T-helper 1 cell (primary cell): Measurements from ENCODE around the gene SLC25A28.

Source experiments
- DNase-seq, 5 donors: peaks; one replicate each; pipeline ENCODE4 v3.0.0-alpha.2; 2012 to 2020
- total RNA-seq, 4 donors: gene quantifications; one replicate each; lab custom pipeline; 2026; lab: John Stamatoyannopoulos, UW

The SLC25A28 gene, protein sequence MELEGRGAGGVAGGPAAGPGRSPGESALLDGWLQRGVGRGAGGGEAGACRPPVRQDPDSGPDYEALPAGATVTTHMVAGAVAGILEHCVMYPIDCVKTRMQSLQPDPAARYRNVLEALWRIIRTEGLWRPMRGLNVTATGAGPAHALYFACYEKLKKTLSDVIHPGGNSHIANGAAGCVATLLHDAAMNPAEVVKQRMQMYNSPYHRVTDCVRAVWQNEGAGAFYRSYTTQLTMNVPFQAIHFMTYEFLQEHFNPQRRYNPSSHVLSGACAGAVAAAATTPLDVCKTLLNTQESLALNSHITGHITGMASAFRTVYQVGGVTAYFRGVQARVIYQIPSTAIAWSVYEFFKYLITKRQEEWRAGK
- 42.0 to 62.5 (median 58.9) reads per million in 4 donors for total RNA-seq

DNA sequence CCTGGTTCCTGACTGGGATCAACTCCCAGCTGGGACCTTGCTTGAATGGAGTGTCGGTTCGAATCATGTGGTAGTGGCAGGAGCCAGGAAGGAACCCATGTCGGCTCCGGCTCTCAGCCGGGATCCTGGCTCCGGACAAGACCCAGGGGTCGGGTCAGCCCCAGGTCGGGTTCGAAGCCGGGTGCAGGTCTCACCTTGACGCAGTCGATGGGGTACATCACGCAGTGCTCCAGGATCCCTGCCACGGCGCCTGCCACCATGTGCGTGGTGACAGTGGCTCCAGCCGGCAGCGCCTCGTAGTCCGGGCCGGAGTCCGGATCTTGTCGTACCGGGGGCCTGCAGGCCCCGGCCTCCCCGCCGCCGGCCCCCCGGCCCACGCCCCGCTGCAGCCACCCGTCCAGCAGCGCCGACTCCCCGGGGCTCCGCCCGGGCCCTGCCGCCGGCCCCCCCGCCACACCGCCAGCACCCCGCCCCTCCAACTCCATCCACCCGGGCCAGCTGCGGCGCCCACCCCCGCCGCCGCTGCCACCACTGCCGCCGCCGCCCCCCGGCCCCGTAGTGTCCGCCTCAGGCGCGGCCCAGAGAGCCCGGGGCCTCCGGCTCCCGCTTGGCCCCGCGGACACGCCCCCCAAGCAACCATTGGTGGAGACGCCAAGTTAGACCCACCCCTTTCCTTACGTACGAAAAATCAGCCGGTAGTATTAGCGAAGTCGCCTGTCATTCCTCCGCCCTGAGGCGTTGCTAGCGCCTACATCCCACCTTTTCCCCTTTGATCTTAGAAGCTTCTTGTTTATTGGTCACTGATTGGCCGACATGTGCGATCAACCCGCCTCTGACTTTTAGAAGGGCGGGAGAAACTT, at the start of gene SLC25A28:
Gene SLC25A28, minus strand, starts transcription at position 589 of the 860 bp plus-strand sequence. Its CDS starts 104 bp downstream, at position 485.
- DNase-seq: peak; percentile 28 to 99 (median 88)

DNA sequence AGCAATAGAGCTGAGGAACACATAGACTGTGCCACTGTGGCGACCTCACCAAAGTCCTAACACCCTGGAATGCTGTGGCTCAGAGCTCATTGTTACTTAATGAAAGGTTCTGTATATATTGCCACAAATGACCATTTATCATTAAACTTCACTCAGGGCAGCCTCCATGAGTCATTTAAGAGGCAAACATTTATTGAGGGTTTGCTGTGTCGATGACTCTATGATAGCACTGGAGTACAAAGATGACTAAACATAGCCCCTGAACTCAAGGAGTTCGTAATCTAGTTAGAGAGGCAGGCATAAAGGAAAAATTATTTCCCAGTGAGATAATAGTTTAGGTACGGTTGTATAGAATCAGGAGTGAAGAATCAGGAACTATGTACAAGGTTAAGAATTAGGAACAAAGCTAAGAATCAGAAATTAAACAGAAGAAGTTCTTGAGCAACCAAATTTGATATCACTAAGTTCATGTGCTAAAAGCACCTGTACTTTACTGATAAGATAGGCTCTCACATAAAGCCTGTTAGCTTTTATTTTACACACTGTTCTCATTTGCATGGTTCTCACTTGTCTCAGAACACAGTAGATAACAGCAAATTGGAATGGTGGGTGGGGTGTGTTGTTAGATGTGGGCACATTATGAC, 47.0 kb upstream of the SLC25A28 start:
- DNase-seq: no peak

DNA sequence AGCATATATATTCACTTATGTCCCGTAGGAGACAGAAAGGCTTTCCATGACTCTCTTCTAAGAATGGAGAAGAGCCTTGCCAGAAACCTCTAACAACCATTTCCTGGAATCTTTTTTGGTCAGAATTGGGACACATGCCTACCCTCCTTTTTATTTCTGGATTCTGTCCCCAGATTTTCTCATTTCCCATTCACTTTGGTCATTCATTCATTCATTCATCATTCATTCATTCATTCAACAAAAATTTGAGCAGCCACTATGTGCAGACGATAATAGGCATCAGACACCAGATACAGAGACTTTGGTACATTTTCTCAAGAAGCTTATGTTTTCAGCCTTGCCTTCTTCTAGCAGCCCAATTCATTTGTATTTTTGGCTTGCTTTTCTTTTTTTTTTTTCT, 45.1 kb upstream of the SLC25A28 start:
- no peak for DNase-seq

DNA sequence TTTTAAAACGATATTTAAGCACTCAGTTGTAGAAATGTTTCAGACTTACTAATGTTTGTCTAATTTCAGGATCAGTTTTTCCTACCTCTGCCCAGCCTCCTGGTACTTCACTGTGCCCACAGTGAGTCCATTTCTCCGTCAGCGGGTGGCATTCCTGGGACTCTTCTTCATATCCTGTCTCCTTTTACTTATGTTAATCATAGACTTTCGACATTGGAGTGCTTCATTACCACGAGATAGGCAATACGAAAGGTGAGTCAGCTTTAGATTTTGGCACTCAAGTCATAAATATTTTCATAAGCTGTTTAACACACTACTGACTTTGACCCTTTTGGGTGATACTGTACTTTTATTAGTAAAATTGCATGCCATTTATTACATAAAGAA, 41.1 kb upstream of the SLC25A28 start:
- no peak for DNase-seq

DNA sequence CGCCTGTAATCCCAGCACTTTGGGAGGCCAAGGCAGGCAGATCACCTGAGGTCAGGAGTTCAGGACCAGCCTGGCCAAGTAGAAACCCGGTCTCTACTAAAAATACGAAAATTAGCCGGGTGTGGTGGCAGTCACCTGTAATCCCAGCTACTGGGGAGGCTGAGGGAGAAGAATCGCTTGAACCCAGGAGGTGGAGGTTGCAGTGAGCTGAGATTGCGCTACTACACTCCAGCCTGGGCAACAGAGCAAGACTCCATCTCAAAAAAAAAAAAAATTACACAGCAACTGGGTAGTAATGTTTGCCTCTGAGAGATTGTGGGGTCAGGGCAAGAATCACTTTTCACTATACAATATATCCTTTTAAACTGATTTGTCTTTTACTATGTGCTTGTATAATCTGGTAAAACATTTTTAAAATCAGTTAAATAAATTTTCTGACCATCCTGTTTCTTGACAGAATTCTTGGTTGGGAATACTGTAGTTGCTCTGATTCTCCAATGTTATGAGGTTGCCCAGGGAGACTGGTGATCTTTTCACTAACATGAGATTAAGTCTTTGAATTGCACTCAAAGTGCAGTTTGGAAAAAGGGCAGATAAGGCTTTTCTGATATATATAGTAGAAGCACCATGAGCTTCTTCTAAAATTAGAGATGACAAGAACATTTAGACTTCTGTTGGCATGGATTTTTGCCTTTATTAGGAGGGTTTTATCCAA, 40.6 kb upstream of the SLC25A28 start:
- no peak for DNase-seq

DNA sequence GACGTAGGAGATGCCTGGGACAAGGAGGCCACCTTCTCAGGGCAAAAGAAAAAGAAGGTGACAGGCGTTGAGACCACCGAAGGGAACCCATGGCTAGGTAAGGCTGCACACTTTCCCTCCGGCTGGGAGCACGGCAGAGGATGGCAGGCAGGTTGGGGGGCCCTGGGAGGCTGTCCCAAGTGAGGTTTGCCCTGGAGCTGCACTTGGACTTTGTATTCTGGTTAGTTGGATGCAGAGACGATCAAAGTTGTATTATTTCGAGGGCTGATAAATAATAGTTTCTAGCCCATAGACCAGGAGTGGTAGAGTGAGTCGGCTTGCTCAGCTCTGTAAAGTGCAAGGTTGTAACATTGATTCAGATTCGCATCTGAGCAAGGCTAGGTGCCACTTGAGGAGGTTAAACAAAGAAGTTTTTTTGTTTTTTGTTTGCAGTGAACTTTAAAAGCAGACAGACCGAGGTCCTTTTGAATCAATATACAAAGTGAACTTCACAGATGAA, 39.7 kb upstream of the SLC25A28 start:
- DNase-seq: no peak

DNA sequence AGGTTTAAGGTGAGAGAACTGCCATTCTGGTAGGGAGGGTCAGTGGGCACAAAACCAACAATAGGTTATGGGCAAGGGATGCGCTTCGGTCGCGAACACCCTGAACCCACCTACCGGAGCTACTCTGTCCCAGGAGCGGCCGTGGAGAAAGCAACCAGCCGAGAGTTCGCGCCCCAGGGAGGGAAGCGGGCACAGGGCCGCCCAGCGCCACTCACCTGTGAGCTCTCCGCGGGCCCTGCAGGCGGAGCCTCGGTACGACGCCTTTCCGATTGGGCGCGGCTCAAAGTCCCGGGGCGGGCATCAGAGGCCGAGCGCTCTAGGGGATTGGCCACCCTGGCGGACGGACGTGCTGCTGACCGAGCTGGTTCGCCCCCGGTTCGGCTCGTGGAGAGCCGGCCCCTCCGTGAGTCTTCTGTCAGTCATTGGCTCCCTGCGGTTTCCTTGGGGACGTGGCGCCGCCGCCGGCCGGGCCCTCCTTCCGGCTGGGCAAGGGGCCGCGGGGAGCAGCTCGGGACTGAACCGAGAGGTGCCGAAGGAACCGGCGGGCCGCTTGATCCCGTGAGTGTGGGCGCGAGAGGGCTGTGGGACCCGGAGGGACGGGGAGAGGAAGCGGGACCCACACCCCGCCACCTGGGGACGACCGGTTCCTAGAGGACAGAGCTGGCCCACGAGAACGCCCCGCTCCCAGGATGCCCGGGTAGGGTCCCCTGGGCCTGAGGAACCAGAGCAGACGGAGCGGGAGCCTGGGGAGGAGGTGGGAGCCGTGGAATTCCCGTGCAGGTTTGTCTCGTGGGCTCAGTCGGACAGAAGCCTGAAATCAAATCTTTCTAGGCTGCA, 39.0 kb upstream of the SLC25A28 start, which contains the start of gene ENTPD7:
Gene ENTPD7, plus strand, starts transcription at position 479 of the 837 bp plus-strand sequence. CDS start 448 bp downstream, outside the sequence.
- peak; percentile 73 to 95 (median 78) for DNase-seq

DNA sequence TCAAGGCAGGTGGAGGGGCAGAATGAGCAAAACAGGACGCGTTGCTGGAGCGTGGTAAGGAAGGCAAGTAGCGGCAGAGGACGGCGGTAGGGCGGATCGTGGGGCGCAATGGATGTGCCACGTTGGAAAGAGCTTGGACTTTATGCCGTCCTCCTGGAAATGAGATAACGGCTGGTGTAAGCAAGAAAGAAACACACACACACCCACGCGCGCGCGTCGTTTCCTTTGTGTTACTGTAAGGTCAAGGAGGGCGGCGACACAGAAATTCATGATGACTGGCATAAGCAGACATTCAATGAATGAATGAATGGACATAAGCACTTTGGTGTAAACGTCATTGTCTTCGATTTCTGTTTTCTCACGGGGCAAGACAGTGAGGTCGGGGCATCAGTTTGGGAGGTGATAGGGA, 38.4 kb upstream of the SLC25A28 start:
- DNase-seq: peak in 3 of 5 donors; percentile 12 to 36 (median 35)

DNA sequence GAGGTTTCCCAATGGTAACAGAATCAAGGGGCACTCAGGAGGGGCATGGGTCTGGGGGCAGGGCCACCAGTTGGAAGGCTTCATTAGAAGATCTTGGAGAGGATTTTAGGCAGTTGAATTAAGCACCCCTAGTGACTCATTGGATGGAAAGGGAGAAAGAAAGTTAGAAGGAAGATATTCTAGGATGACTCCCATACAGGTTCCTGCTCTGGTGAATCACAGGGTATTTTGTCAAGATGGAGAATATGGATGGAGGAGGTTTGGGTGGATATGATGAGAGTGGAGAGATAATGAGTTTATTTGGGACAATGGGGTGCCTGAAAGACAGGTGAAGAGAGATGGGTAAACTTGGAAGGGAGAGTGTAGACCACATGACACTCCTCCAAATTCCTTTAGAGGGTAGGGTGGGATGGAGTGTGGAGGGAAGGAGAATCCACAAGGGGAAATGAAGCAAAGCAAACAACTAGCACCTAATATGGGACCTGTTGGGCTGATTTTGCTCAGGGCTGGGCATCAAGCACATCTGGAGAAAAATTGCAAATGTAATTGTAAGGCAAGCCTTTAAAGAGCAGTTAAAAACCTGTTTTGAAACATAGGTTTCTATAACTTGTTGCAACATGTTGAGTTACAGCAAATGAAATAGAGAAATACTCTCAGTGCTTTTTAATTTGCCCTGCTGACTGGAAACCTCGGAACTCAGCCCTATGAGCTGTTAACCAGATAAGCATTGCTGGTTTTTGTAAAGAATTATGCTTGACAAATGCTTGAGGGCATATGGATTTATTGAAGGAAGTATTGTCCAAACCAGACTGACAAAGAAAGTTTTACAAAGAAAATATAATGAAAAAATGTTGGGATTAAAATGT, 36.2 kb upstream of the SLC25A28 start:
- DNase-seq: no peak

DNA sequence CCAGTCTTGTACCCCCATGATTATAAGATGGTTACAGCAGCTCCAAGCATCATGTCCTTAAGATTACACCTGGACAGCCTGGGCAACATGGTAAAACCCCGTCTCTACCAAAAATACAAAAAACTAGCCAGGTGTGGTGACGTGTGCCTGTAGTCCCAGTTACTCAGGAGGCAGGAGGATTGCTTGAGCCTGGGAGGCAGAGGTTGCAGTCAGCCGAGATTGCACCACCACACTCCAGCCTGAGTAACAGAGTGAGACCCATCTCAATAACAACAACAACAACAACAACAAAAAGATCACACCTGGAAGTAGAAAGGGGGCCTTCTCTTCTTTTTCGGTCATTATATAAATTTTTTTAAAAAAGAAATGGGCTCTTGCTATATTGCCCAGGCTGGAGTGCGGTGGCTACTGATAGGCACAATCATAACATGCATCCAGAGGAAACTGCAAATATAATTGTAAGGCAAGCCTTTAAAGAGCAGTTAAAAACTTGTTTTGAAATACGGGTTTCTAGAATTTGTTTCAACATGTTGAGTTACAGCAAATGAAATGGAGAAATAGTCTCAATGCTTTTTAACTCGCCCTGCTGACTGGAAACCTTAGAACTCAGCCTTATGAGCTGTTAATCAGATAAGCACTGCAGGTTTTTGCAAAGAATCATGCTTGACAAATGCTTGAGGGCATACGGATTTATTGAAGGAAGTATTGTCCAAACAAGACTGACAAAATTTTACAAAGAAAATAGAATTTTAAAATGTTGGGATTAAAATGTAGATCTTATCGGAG, 34.3 kb upstream of the SLC25A28 start:
- DNase-seq: no peak

DNA sequence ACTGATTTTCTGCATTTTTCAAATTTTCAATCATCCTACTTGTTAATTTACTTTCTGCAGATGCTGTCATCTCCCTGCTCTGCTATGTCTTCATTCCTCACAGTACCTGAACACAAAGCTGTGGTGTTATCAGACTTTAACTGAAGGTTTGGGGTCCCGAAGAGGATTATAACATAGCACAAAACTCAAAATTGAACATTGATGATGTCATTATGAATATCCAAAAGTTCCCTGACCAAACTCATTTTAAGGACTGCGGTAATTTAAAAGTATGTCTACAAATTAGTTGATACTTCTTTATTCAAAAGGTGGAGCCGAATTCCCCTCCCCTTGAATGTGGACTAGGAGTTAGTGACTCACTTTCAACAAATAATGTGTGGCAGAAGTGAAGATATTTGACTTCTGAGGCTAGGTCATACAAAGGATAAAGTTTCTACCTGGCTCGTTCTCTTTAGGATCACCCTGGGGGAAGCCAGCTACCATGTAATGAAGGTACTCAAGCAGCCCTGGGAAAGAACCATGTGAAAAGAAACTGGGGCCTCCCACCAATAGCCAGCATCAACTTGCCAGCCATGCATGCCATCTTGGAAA, 32.7 kb upstream of the SLC25A28 start:
- no peak for DNase-seq

DNA sequence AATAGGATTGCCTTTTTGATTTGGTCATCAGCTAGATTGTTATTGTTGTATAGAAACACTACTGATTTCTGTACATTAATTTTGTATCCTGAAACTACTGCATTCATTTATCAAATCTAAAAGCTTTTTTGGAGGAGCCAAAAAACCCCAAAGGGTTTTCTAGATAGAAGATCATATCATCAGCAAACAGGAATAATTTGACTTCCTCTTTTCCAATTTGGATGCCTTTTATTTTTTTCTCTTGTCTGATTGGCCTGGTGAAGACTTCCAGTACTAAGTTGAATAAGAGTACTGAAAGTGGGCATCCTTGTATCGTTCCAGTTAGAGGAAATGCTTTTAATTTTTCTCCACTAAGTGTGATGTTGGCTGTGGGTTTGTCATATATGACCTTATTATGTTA, 28.5 kb upstream of the SLC25A28 start:
- no peak for DNase-seq

DNA sequence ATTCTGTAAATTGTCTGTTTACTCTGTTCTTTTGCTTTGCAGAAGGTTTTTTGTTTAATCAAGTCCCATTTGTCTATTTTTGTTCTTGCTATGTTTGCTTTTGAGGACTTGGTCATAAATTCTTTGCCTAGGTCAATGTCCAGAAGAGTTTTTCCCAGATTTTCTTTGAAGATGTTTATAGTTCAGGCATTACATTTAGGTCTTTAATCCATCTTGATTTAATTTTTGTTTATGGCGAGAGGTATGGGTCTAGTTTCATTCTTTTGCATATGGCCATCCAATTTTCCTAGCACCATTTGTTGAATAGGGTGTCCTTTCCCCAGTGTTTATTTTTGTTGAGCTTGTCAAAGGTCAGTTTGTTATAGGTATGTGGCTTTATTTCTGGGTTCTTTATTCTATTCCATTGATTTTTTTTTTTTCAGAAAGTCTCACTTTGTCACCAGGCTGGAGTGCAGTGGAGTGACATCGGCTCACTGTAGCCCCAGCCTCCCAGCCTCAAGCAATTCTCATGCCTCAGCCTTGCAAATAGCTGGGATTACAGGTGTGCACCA, 27.4 kb upstream of the SLC25A28 start:
- no peak for DNase-seq

DNA sequence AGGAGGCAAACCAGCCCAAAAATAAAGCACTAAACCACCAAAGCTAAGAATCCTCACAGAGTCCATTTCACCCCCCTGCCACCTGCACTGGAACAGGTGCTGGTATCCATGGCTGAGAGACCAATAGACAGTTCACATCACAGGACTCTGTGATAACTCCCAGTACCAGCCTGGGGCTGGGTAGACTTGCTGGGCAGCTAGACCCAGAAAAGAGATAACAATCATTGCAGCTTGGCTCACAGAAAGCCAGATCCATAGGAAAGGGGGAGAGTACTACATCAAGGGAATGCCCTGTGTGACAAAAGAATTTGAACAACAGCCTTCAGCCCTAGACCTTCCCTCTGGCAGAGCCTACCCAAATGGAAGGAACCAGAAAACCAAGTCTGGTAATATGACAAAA, 13.6 kb upstream of the SLC25A28 start:
- DNase-seq: no peak

DNA sequence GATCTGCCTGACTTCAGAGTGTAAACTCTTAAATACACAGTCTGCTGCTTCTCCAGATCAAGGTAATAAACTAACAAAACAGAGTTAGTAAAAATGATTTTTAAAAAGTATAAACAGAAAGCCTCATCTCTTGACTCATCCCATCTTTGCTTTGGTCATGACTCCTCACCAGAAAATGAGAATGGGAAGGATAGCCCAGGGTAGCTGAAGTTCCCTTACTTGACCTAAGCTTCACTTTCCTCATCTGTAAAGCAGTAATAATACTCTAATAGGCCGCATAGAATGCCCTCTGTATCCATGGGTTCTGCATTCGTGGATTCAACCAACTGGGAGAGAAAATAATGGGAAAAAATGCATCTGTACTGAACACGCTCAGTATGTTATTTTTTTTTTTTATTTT, 11.3 kb upstream of the SLC25A28 start:
- no peak for DNase-seq

DNA sequence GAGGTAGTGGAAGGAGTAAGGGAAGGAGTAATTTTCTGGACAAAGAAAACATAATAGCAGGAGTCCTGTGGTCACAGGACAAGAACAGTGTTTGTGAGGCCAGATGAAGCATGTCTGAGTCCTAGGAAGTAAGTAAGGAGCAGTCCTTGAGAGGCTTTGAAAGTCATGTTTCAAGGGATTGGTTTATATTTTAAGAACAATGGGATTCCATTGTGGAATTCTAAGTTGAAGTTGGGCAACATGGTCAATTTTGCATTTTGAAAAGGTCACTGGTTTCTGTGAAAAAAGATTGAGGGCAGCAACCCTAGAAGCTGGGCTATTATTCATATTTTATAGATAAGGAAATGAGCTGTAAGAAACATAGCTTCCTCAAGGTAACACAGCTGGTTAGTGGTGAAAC, 10.8 kb upstream of the SLC25A28 start:
- DNase-seq: no peak

DNA sequence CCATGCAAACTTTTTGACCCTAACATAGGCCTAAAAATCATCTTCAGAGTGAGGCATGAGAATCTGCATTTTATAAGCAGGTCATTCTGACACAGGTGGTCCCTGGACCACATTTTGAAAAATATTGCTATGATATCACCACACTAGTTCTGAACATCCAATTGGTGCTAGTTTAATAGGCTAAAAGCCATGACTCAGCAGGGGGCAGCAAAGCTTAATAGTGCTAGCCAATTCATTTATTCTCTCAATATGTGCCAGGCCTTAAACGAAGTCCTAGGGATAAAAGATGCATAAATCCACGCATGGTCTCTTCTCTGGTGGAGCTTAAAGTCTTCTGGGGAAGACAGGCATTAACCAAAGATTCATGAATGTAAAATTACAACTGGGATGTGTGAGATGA, 10.2 kb upstream of the SLC25A28 start:
- no peak for DNase-seq

DNA sequence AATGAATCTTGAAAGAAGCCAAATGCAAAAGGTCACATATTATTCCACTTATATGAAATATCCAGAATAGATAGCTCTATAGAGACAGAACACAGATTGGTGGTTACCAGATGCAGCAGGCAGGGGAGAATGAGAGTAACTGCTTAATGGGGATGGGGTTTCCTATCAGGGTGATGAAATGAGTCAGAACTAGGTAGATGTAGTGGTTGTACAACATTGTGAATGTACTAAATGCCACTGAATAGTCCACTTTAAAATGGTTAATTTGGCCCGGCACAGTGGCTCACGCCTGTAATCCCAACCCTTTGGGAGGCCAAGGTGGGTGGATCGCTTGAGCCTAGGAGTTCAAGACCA, 9.4 kb upstream of the SLC25A28 start:
- DNase-seq: no peak
